ENCODE results near the gene RFLNA. TPM values are rescaled to one million over a fixed set of nuclear protein-coding genes. Genes with fewer than 3 reads are reported as not detected.

Gene RFLNA
- total RNA-seq, 4 donors from 2014 or later, result 0.72 to 1.6 (median 0.82) TPM

GRCh38 chr12:124328116-124328515, 33.2 kb downstream of the RFLNA start:
- intact Hi-C loops (cut with DNase I; ENCODE audit: low total_unique reads), result loop anchor here (10.0 kb wide), 1 partner anchor 293 kb away; no protein-coding TSS in a partner anchor
- 75 to 86% methylated on average over 13 of the region's 13 CpGs for WGBS, 2 donors

GRCh38 chr12:124328636-124329035, 33.7 kb downstream of the RFLNA start:
- intact Hi-C loops (cut with DNase I; ENCODE audit: low total_unique reads), result loop anchor here (10.0 kb wide), 1 partner anchor 294 kb away; no protein-coding TSS in a partner anchor

More at GRCh38 chr12:124328116-124328515, 33.2 kb downstream of the RFLNA start:
- no peak overlapping the region for H3K4me3 ChIP-seq (ENCODE audit: low read depth, poor library complexity, severe bottlenecking)
- TF ChIP-seq POLR2A (IDR thresholded peaks at IDR 0.05) (no peak), CTCF (IDR thresholded peaks at IDR 0.05) (no peak)
- no peak for DNase-seq (ENCODE audit: low spot score in 2 of 2)

GRCh38 chr12:124332058-124332672, 37.3 kb downstream of the RFLNA start:
- intact Hi-C loops (cut with DNase I; ENCODE audit: low total_unique reads), result no loop called here
- TF ChIP-seq CTCF (IDR thresholded peaks at IDR 0.05) (no peak), POLR2A (IDR thresholded peaks at IDR 0.05) (no peak)
- 93 to 94% methylated on average over 7 to 14 of the region's 15 CpGs for WGBS, 2 donors
- no peak for DNase-seq (ENCODE audit: low spot score in 2 of 2)
- H3K4me3 ChIP-seq (ENCODE audit: low read depth, poor library complexity, severe bottlenecking), result no peak overlapping the region

More at GRCh38 chr12:124328636-124329035, 33.7 kb downstream of the RFLNA start:
- H3K4me3 ChIP-seq (ENCODE audit: low read depth, poor library complexity, severe bottlenecking), result no peak overlapping the region
- 85 to 88% methylated on average over 14 of the region's 14 CpGs for WGBS, 2 donors
- DNase-seq (ENCODE audit: low spot score in 2 of 2), result no peak
- no peak for TF ChIP-seq POLR2A (IDR thresholded peaks at IDR 0.05)
- no peak for TF ChIP-seq CTCF (IDR thresholded peaks at IDR 0.05)

GRCh38 chr12:124332900-124333299, 38.0 kb downstream of the RFLNA start:
- TF ChIP-seq POLR2A (IDR thresholded peaks at IDR 0.05) (no peak), CTCF (IDR thresholded peaks at IDR 0.05) (no peak)
- 91 to 99% methylated on average over 7 to 12 of the region's 12 CpGs for WGBS, 2 donors
- no peak overlapping the region for H3K4me3 ChIP-seq (ENCODE audit: low read depth, poor library complexity, severe bottlenecking)
- intact Hi-C loops (cut with DNase I; ENCODE audit: low total_unique reads), result no loop called here
- no peak for DNase-seq (ENCODE audit: low spot score in 2 of 2)

- WGBS, 2 donors, result 77 to 88% methylated on average over 19 to 20 of the region's 20 CpGs
- no peak for TF ChIP-seq CTCF (IDR thresholded peaks at IDR 0.05)
- TF ChIP-seq POLR2A (IDR thresholded peaks at IDR 0.05), result no peak
- H3K4me3 ChIP-seq (ENCODE audit: low read depth, poor library complexity, severe bottlenecking), result no peak overlapping the region
- no peak for DNase-seq (ENCODE audit: low spot score in 2 of 2)
- intact Hi-C loops (cut with DNase I; ENCODE audit: low total_unique reads), result no loop called here
These were observed 38.8 kb downstream of the RFLNA start for GRCh38 chr12:124333724-124334123.

- TF ChIP-seq CTCF (IDR thresholded peaks at IDR 0.05), result no peak
- no peak for TF ChIP-seq POLR2A (IDR thresholded peaks at IDR 0.05)
- no peak for DNase-seq (ENCODE audit: low spot score in 2 of 2)
- WGBS, 2 donors, result 93 to 94% methylated on average over 16 of the region's 16 CpGs
- intact Hi-C loops (cut with DNase I; ENCODE audit: low total_unique reads), result no loop called here
- no peak overlapping the region for H3K4me3 ChIP-seq (ENCODE audit: low read depth, poor library complexity, severe bottlenecking)
These were observed 39.4 kb downstream of the RFLNA start for GRCh38 chr12:124334266-124334665.

All from lower leg skin (tissue), 4 donors.